ENCODE data around the gene GPR156. TPM values are rescaled to one million over a fixed set of nuclear protein-coding genes. Genes with fewer than 3 reads are reported as not detected.

Gene GPR156
- polyA plus RNA-seq, 4 donors, result 0.13 to 0.24 TPM; not detected in 2

DNA sequence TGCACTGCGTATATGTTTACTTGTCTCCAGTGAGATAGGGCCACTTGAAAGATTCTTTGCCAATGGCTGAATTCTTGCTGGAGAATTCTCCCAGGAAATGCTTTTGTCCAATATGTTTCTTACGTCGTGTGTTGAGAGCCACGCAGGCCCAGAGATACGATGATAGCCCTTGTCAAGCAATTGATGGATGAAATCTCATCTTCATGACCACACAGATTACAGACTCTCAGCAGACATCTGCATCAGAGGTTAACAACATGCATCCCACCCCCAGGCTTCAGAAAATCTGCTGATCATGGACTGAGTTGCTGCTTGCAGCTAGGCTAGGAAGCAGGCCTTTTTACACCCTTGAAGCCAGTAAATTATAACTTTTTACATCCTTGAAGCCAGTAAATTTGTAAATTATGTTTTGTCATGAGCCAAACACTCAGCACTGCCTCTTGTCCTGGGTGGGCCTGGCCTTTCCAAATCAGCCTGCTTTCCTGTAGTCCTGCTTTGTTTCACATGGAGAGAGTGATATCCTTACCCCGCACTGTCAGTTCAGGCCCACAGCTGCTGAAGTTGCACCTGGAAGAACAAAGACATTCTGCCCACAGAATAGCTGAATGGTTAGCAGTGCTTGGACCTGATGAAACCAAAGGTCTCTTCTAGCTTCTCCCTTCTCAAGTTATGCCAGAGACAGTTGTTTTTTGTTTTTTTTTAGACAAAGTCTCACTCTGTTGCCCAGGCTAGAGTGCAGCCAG, 84.4 kb downstream of the GPR156 start:
- FAIRE-seq, result no peak

DNA sequence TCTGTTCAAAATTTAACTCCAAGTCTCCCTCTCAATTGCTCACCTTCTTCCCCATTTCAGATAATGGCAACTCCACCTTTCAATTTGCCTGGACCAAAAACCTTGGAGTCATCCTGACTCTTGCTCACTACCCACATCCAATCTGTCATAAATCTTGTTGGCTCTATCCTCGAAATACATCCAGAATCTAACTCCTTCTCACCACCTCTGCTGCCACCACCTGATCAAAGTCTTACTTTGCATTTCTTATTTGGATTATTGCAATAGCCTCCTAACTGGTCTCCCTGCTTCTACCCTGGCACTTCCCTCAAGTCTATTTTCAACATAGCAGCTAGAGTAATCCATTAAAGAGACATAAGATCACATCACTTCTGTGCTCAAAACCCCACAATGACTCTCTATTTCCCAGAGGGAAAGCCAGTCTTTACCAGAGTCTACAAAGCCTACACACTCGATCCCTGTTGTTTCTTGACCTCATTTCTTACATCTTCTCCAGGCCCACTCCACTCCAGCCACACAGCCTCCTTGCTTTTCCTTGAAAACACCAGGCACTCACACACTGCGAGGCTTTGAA, 86.6 kb downstream of the GPR156 start:
- no peaks in the 10 kb centered on the region for H3K4me1 ChIP-seq (ENCODE audit: control insufficient read depth in 3 of 3, insufficient read depth in 2 of 3, low read depth in 1 of 3, low read length in 2 of 3)
- FAIRE-seq, result no peak
- DNase-seq, result peak; percentile 38 to 42
- no peak overlapping the region for H3K4me3 ChIP-seq (ENCODE audit: low read depth in 1 of 3, low read length in 3 of 3)
- no peaks in the 10 kb centered on the region for H3K9me3 ChIP-seq (ENCODE audit: control insufficient read depth in 2 of 2, insufficient read depth in 1 of 2, low read depth in 1 of 2, low read length in 1 of 2)
- WGBS, 3 donors, result 54 to 64% (median 61%) methylated on average over 3 of the region's 3 CpGs
- H3K36me3 ChIP-seq (ENCODE audit: control insufficient read depth in 3 of 3, insufficient read depth in 2 of 3, low read depth in 1 of 3, low read length in 3 of 3), result no peaks in the 10 kb centered on the region
- H3K27ac ChIP-seq (ENCODE audit: low read depth in 1 of 3, low read length in 2 of 3), result no peak overlapping the region
- H3K27me3 ChIP-seq (ENCODE audit: control insufficient read depth in 3 of 3, insufficient read depth in 3 of 3, low read length in 3 of 3), result no peaks in the 10 kb centered on the region

More for the DNA sequence above, 84.4 kb downstream of the GPR156 start:
- H3K9me3 ChIP-seq (ENCODE audit: control insufficient read depth in 2 of 2, insufficient read depth in 1 of 2, low read depth in 1 of 2, low read length in 1 of 2), result no peaks in the 10 kb centered on the region
- H3K4me3 ChIP-seq (ENCODE audit: low read depth in 1 of 3, low read length in 3 of 3), result no peak overlapping the region
- no peaks in the 10 kb centered on the region for H3K27me3 ChIP-seq (ENCODE audit: control insufficient read depth in 3 of 3, insufficient read depth in 3 of 3, low read length in 3 of 3)
- DNase-seq, result no peak
- no peaks in the 10 kb centered on the region for H3K36me3 ChIP-seq (ENCODE audit: control insufficient read depth in 3 of 3, insufficient read depth in 2 of 3, low read depth in 1 of 3, low read length in 3 of 3)
- 78 to 93% (median 93%) methylated on average over 6 of the region's 6 CpGs for WGBS, 3 donors
- H3K4me1 ChIP-seq (ENCODE audit: control insufficient read depth in 3 of 3, insufficient read depth in 2 of 3, low read depth in 1 of 3, low read length in 2 of 3), result peaks cover 0 to 3% (median 0%) of the 10 kb centered on the region in 3 donors
- no peak overlapping the region for H3K27ac ChIP-seq (ENCODE audit: low read depth in 1 of 3, low read length in 2 of 3)

DNA sequence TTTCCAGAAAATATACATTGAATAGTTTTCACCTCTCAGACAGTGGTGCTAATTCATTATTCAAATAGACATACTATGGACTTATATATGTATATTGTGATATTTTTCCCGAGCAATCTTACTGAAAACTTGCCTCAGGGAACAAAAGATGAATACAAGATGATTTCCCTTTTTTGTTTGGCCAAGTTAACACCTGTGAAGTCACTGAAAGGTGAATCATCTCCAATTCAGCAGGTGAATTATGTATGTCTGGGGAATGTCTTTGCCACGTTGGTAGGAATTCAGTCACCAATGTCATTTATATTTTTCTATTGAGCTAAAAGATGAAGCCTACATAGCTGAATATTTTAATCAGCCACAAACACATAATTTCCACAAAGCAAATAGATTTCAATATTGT, 88.2 kb downstream of the GPR156 start:
- H3K27ac ChIP-seq (ENCODE audit: low read depth in 1 of 3, low read length in 2 of 3), result no peak overlapping the region
- 61 to 69% (median 64%) methylated on average over 2 of the region's 2 CpGs for WGBS, 3 donors
- H3K4me3 ChIP-seq (ENCODE audit: low read depth in 1 of 3, low read length in 3 of 3), result no peak overlapping the region
- FAIRE-seq (no peak), DNase-seq (no peak)
- H3K27me3 ChIP-seq (ENCODE audit: control insufficient read depth in 3 of 3, insufficient read depth in 3 of 3, low read length in 3 of 3), result no peaks in the 10 kb centered on the region
- no peaks in the 10 kb centered on the region for H3K36me3 ChIP-seq (ENCODE audit: control insufficient read depth in 3 of 3, insufficient read depth in 2 of 3, low read depth in 1 of 3, low read length in 3 of 3)
- H3K9me3 ChIP-seq (ENCODE audit: control insufficient read depth in 2 of 2, insufficient read depth in 1 of 2, low read depth in 1 of 2, low read length in 1 of 2), result no peaks in the 10 kb centered on the region
- no peaks in the 10 kb centered on the region for H3K4me1 ChIP-seq (ENCODE audit: control insufficient read depth in 3 of 3, insufficient read depth in 2 of 3, low read depth in 1 of 3, low read length in 2 of 3)

DNA sequence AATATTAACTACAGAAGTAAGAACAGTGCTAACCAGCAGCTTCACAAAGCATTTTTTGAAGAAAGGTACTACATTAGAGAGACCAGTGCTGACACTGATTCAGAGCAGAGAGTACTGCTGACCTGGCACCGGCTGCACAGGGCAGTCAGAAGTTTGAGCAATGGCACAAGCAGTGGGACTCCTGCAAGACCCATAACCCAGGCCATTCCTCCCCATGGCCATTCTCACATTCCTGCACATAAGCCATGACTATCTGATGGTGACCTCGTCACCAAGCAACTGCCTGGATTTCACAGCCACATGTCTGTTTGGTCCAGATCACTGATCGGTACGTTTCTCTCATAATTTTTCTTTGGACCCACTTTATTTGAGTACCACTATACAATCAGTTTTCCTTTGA, 88.7 kb downstream of the GPR156 start:
- Histone ChIP-seq H3K4me1 (ENCODE audit: control insufficient read depth in 3 of 3, insufficient read depth in 2 of 3, low read depth in 1 of 3, low read length in 2 of 3) (no peaks in the 10 kb centered on the region), H3K36me3 (ENCODE audit: control insufficient read depth in 3 of 3, insufficient read depth in 2 of 3, low read depth in 1 of 3, low read length in 3 of 3) (no peaks in the 10 kb centered on the region), H3K9me3 (ENCODE audit: control insufficient read depth in 2 of 2, insufficient read depth in 1 of 2, low read depth in 1 of 2, low read length in 1 of 2) (no peaks in the 10 kb centered on the region), H3K27me3 (ENCODE audit: control insufficient read depth in 3 of 3, insufficient read depth in 3 of 3, low read length in 3 of 3) (no peaks in the 10 kb centered on the region), H3K4me3 (ENCODE audit: low read depth in 1 of 3, low read length in 3 of 3) (no peak overlapping the region), H3K27ac (ENCODE audit: low read depth in 1 of 3, low read length in 2 of 3) (no peak overlapping the region)
- FAIRE-seq, result no peak
- 81 to 95% (median 87%) methylated on average over 4 of the region's 4 CpGs for WGBS, 3 donors
- DNase-seq, result no peak

DNA sequence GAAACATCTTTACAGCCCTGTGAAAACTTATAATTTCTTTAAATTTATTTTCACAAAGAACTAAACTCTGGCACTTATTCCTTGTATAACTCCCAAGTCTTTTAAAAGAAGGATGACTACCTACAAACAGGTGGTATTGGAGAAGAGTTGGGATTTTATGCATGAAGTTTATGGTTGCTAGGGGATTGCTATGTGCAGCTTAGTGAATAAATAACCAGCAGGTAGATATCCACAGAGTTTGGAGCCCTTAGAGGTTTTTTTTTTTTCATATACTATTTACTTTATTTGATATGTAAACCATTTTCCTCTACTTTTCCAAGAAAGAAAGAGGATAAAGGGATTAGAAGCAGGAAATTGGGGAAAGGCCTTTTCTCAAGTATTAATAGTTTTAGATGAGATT, 91.5 kb downstream of the GPR156 start:
- Histone ChIP-seq H3K36me3 (ENCODE audit: control insufficient read depth in 3 of 3, insufficient read depth in 2 of 3, low read depth in 1 of 3, low read length in 3 of 3) (no peaks in the 10 kb centered on the region), H3K27me3 (ENCODE audit: control insufficient read depth in 3 of 3, insufficient read depth in 3 of 3, low read length in 3 of 3) (no peaks in the 10 kb centered on the region), H3K9me3 (ENCODE audit: control insufficient read depth in 2 of 2, insufficient read depth in 1 of 2, low read depth in 1 of 2, low read length in 1 of 2) (peaks cover 0 to 2% of the 10 kb centered on the region in 2 donors), H3K4me3 (ENCODE audit: low read depth in 1 of 3, low read length in 3 of 3) (no peak overlapping the region), H3K27ac (ENCODE audit: low read depth in 1 of 3, low read length in 2 of 3) (no peak overlapping the region), H3K4me1 (ENCODE audit: control insufficient read depth in 3 of 3, insufficient read depth in 2 of 3, low read depth in 1 of 3, low read length in 2 of 3) (no peaks in the 10 kb centered on the region)
- FAIRE-seq, result no peak
- no peak for DNase-seq

DNA sequence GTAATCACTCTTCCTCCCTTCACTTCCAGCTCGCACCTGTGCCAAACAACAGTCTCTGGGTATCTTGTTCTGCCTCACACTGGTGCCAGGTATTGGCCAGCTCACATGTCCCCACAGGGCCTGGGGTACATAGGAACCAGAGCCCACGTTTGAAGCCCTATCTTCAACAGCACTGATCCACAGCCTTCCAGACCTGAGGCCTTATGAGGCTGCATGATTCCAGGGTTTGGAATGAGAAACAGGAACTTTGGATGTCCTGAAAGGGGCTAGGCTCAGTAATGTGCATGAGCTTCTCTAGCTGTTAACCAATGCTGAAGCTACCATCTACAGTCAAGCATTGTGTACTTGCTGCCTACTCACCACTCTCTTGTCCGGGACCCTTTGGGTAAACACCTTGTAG, 92.4 kb downstream of the GPR156 start:
- no peaks in the 10 kb centered on the region for H3K27me3 ChIP-seq (ENCODE audit: control insufficient read depth in 3 of 3, insufficient read depth in 3 of 3, low read length in 3 of 3)
- H3K36me3 ChIP-seq (ENCODE audit: control insufficient read depth in 3 of 3, insufficient read depth in 2 of 3, low read depth in 1 of 3, low read length in 3 of 3), result no peaks in the 10 kb centered on the region
- H3K9me3 ChIP-seq (ENCODE audit: control insufficient read depth in 2 of 2, insufficient read depth in 1 of 2, low read depth in 1 of 2, low read length in 1 of 2), result peaks cover 0 to 2% of the 10 kb centered on the region in 2 donors
- WGBS, 3 donors, result 76 to 81% (median 79%) methylated on average over 3 of the region's 3 CpGs
- no peak overlapping the region for H3K4me3 ChIP-seq (ENCODE audit: low read depth in 1 of 3, low read length in 3 of 3)
- DNase-seq (no peak), FAIRE-seq (no peak)
- H3K4me1 ChIP-seq (ENCODE audit: control insufficient read depth in 3 of 3, insufficient read depth in 2 of 3, low read depth in 1 of 3, low read length in 2 of 3), result no peaks in the 10 kb centered on the region
- H3K27ac ChIP-seq (ENCODE audit: low read depth in 1 of 3, low read length in 2 of 3), result no peak overlapping the region

DNA sequence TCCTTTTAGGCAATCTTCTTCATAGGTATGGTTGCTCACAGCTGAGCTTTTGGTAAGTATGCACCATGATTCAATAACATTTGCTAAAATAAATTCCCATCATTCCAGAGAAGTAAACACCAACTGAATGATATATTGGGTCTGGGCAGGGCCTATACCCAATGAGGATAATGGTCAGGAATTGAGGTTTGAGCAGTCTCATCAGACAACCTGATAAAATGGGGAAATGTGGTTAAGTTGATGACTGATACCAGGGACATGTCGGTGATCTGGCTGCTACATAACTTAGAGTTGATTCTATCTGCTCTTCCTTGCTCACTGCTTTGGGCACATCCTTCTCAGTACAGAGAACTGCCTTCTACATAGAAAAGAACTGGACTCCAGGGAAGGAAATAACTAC, 92.9 kb downstream of the GPR156 start:
- FAIRE-seq (no peak), DNase-seq (no peak)
- H3K27me3 ChIP-seq (ENCODE audit: control insufficient read depth in 3 of 3, insufficient read depth in 3 of 3, low read length in 3 of 3), result no peaks in the 10 kb centered on the region
- H3K4me1 ChIP-seq (ENCODE audit: control insufficient read depth in 3 of 3, insufficient read depth in 2 of 3, low read depth in 1 of 3, low read length in 2 of 3), result no peaks in the 10 kb centered on the region
- H3K27ac ChIP-seq (ENCODE audit: low read depth in 1 of 3, low read length in 2 of 3), result no peak overlapping the region
- no peaks in the 10 kb centered on the region for H3K36me3 ChIP-seq (ENCODE audit: control insufficient read depth in 3 of 3, insufficient read depth in 2 of 3, low read depth in 1 of 3, low read length in 3 of 3)
- H3K9me3 ChIP-seq (ENCODE audit: control insufficient read depth in 2 of 2, insufficient read depth in 1 of 2, low read depth in 1 of 2, low read length in 1 of 2), result peaks cover 0 to 2% of the 10 kb centered on the region in 2 donors
- WGBS, 3 donors, result 84 to 95% (median 91%) methylated on average over 1 of the region's 1 CpG
- no peak overlapping the region for H3K4me3 ChIP-seq (ENCODE audit: low read depth in 1 of 3, low read length in 3 of 3)

DNA sequence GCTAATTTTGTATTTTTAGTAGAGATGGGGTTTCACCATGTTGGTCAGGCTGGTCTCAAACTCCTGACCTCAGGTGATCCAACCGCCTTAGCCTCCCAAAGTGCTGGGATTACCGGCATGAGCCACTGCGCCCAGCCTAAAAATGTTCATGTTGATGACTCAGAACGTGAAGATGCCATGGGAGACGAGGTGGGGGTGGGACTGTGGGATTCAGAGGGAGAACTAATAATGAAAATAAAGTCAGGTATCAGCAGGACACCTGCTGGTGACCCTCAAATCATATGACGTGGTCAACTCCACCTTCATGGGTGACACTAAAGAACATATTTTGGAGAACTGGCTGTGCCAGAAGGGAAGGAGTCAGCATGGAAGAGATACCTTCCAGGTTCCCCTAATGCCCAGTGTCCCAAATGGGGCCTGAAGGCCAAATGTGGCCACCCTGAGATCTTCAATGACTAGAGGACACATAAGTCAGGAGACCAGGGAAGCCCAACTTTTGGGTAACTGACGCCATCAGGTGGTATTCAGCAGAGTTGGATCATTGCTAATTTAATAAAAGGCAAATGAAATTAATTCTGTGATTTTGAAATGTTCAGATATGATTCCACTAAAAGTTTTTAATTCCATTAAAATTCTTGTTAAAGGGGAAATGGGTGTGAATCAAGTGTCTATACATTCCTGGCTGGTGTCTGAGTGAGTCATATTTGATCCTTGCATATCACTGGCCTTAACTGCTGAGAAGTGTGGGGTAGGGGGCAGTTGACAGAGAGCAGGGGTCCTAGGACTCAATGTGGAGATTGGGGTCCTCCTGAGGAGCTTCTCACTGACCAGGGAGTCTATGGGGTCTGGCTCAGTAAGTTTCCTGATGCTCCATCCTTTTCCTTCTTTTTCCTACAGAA, 102.2 kb downstream of the GPR156 start:
- FAIRE-seq (no peak), DNase-seq (peak; percentile 16 to 33)
- H3K36me3 ChIP-seq (ENCODE audit: control insufficient read depth in 3 of 3, insufficient read depth in 2 of 3, low read depth in 1 of 3, low read length in 3 of 3), result no peaks in the 10 kb centered on the region
- H3K4me1 ChIP-seq (ENCODE audit: control insufficient read depth in 3 of 3, insufficient read depth in 2 of 3, low read depth in 1 of 3, low read length in 2 of 3), result peaks cover 0 to 8% (median 0%) of the 10 kb centered on the region in 3 donors
- 82% methylated on average over 7 of the region's 7 CpGs for WGBS, 3 donors
- H3K27me3 ChIP-seq (ENCODE audit: control insufficient read depth in 3 of 3, insufficient read depth in 3 of 3, low read length in 3 of 3), result no peaks in the 10 kb centered on the region
- no peaks in the 10 kb centered on the region for H3K9me3 ChIP-seq (ENCODE audit: control insufficient read depth in 2 of 2, insufficient read depth in 1 of 2, low read depth in 1 of 2, low read length in 1 of 2)
- no peak overlapping the region for H3K27ac ChIP-seq (ENCODE audit: low read depth in 1 of 3, low read length in 2 of 3)
- H3K4me3 ChIP-seq (ENCODE audit: low read depth in 1 of 3, low read length in 3 of 3), result no peak overlapping the region
